Heart left ventricle (tissue), 13 donors: ENCODE results near the gene PIP4K2A.

Experiments
- CTCF ChIP-seq, 12 donors: fragments of 200-600 bp; sonication (generic) in 4 of 12; IDR thresholded peaks; one replicate each; pipeline versions ENCODE4 v1.5.0 to v1.8.0; 2018 to 2022; ENCODE audit warnings: antibody characterized with exemption in 12 of 12, mild to moderate bottlenecking in 5 of 12
- POLR2A ChIP-seq, 2 donors: fragments of 450-650 bp; IDR thresholded peaks; one replicate each; pipeline ENCODE4 v1.6.1; 2017; ENCODE audit warnings: antibody characterized with exemption in 2 of 2, mild to moderate bottlenecking in 2 of 2, moderate library complexity in 2 of 2
- donor health status: ischemic (EF 13 %, LVEDD 7.1; RV severe dilation, severe dysfunction).
- donor health status: DM: no; HTN: yes; CAD: no.
- donor health status: DM: no; HTN: no; CAD: no.
- donor health status: ischemic (EF 25% LVEDD 6.9; RV normal size, moderate dysfunction).
- donor health status: ischemic (EF 25% LVEDD 5.7; RV mildly dilated, moderate dysfunction).
- donor health status: ischemic (EF 35%, LVEDD 5.7; RV mildly dilated, moderate dysfunction).
- donor health status: nonischemic (EF 11% LVEDD 7.7; RV severe dilation, severe dysfunction).
- donor health status: DM: yes; HTN: yes; CAD: no.
- donor health status: PGD.
- donor health status: ischemic (EF 29% LVEDD 5.4; RV normal size, mild dysfunction).
- donor health status: nonischemic (EF 23%, LVEDD 6.1; RV moderate dilation, normal function).

GRCh38 chr10:22548344-22548743 lies 166.0 kb downstream of the PIP4K2A start:
- no peak for TF ChIP-seq CTCF (IDR thresholded peaks at IDR 0.05)
- TF ChIP-seq POLR2A (IDR thresholded peaks at IDR 0.05): no peak
